AG09319 (cell line): ENCODE measurements around the gene LRRC43.

Experiments used
- DNase-seq: peaks from one replicate; pipeline ENCODE4 v3.0.0-alpha.2; 2010; ENCODE audit warnings: low read depth; ENCODE audit errors: extremely low read depth
- CTCF ChIP-seq: IDR thresholded peaks from 2 replicates; pipeline ENCODE4 v1.5.1; 2011; ENCODE audit warnings: low read depth, mild to moderate bottlenecking, inconsistent platforms, low read length, moderate library complexity

The LRRC43 gene

GRCh38 chr12:122185079-122185478 lies 2.2 kb downstream of the LRRC43 start:
- no peak for DNase-seq
- TF ChIP-seq CTCF = no peak

GRCh38 chr12:122185494-122186082 lies 2.7 kb downstream of the LRRC43 start:
- no peak for DNase-seq
- no peak for TF ChIP-seq CTCF

GRCh38 chr12:122187466-122187865 lies 4.5 kb downstream of the LRRC43 start:
- no peak for TF ChIP-seq CTCF
- DNase-seq = no peak

- no peak for DNase-seq
- TF ChIP-seq CTCF = no peak
Measured at GRCh38 chr12:122189626-122190475, 6.9 kb downstream of the LRRC43 start.

- DNase-seq = peak; percentile 16
- TF ChIP-seq CTCF = peak; percentile 79
Measured at GRCh38 chr12:122190842-122191668, 8.1 kb downstream of the LRRC43 start.

GRCh38 chr12:122192441-122192840 lies 9.5 kb downstream of the LRRC43 start:
- TF ChIP-seq CTCF = no peak
- DNase-seq = no peak
